AG08395 (cell line): ENCODE results near the gene NLRP8.
"Not testable (repeated sequence)": the region's sequence is repeated elsewhere in the genome, so short reads cannot be mapped to it uniquely, and the experiment has no call there.

Experiments used
- DNase-seq: peaks from one replicate; pipeline ENCODE4 v3.0.0; 2012; ENCODE audit warnings: mixed read lengths, low spot score

The NLRP8 gene

DNA sequence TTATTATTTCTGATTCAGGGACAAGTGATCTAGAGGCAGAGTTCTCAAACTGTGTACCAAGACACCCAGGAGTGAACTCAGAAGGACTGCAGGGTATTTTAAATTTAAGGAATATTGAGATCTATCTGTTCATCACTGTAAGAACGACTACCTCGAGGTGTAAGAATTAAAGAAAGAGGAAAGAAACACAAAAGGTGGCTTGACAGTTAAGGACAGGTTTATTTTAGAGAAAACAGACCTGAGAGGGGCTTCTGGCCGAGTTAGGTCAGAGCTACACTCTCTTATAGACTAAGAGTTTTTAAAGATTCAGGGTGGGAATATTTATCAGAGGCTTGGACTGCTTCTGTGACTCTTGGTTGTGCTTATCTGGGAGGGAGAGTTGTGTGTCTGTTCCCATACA, 26.4 kb downstream of the NLRP8 start:
- no peak for DNase-seq

GRCh38 chr19:55980415-55980814, 32.8 kb downstream of the NLRP8 start:
- DNase-seq = no peak

GRCh38 chr19:55985254-55985653, 37.6 kb downstream of the NLRP8 start:
- no peak for DNase-seq

DNA sequence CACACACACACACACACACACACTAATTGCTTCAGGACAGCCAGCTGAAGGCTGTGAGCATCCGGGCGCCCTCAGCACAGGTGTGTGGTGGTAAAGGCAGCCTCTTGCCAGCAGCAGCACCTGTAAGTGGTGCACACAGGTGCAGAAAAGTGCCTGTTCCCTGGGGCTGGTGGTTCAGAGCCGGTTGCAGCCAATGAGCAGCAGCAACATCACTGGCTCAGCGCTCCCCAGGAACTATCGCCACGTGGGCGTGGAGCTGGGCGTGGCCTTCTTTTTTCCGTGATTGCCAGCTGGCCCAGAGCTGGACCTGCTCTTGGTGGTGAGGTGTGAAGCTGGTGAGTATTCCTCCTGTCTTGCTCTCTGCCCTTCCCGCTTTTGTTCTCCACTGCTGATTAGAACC, 38.9 kb downstream of the NLRP8 start, which contains the start of gene NLRP5:
Gene NLRP5 (plus strand): TSS at position 289 of the 400 bp plus-strand sequence.
- no peak for DNase-seq

DNA sequence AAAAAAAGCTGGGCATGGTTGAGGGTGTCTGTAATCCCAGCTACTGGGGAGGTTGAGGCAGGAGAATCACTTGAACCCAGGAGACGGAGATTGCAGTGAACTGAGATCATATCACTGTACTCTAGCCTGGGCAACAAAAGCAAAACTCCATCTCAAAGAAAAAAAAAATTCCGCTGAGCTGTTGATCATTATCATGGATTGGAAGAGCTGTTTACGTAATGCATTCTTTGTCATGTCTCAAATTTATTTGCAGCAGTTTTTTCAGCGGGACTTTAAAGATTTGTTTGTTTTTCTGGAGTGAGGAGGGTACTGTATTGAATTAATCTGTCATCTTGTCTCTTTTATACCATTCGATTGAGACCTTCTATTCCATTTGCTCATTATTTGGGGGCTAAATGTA, 43.2 kb downstream of the NLRP8 start:
- no peak for DNase-seq

DNA sequence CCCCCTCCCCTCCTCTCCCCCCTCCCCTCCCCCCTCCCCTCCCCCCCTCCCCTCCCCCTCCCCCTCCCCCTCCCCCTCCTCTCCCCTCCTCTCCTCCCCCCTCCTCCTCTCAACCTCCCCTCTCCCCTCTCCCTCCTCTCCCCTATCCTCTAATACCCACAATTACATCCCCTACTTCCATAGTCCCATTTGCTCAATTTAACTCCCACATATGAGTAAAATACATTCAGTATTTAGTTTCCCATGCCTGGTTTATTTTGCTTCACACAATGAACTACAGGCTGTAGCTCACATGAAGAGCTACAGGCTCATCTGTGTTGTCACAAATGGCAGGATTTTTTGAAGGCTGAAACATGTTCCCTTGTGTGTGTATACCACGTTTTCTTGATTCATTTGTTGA, 45.9 kb downstream of the NLRP8 start:
- DNase-seq = no peak

DNA sequence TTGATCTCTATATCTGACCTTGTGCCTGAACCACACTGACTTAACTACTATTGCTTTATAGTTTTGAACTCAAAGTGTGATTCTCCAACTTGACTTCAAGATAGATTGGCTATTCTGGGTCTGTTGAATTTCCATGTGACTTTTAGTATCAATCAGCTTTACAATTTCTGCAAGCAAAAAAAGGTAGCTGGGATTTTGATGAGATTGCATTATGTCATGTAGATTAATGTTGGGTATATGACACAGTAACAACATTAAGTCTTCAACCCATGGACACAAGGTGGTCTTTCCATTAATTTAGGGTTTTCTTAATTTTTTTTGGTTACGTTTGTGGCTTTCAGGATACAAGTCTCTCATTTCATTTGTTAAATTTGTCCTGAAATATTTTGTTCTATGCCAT, 67.1 kb downstream of the NLRP8 start:
- no peak for DNase-seq

GRCh38 chr19:56015756-56016155, 68.1 kb downstream of the NLRP8 start:
- DNase-seq = no peak

DNA sequence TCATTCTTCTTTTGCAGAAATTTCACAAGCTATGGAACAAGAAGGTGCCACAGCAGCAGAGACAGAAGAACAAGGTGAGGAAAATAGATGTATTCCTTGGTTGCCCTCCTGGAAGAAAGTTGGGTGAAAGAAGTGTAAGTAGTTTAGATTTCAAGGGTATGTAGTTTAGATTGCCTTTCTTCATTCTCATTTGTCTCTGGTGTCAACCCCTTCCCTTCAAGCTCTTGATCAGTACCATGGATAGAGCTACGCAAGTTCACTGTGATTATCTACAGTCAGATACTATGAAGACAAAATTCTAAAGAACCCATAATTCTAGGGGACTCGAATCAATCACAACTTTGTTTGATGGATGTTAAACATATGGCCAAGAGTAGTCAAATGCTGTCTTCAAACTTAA, 71.7 kb downstream of the NLRP8 start:
- not testable (repeated sequence) for DNase-seq

GRCh38 chr19:56020355-56020975, 72.8 kb downstream of the NLRP8 start:
- DNase-seq = not testable (repeated sequence)

GRCh38 chr19:56026769-56027168, 79.1 kb downstream of the NLRP8 start:
- no peak for DNase-seq
